ENCODE results near the gene CRMP1. TPM values are rescaled to one million over a fixed set of nuclear protein-coding genes. Genes with fewer than 3 reads are reported as not detected.

CRMP1 gene
- total RNA-seq, 1 experiment from 2014 or later: 134 TPM

- DNase-seq (ENCODE audit: low spot score) (no peak), ATAC-seq (no peak)
- TF ChIP-seq ZMAT4 (CRISPR knock-in tag; IDR thresholded peaks at IDR 0.05): no peak
- TF ChIP-seq ATF1 (CRISPR knock-in tag; IDR thresholded peaks at IDR 0.05): no peak
- TF ChIP-seq FOXP1 (CRISPR knock-in tag; IDR thresholded peaks at IDR 0.05; ENCODE audit: borderline replicate concordance): no peak
- TF ChIP-seq RELA (CRISPR knock-in tag; IDR thresholded peaks at IDR 0.05; ENCODE audit: borderline replicate concordance): no peak
- no peak for TF ChIP-seq IRF1 (CRISPR knock-in tag; IDR thresholded peaks at IDR 0.05)
- no peak for TF ChIP-seq TCF7 (CRISPR knock-in tag; IDR thresholded peaks at IDR 0.05; ENCODE audit: low read depth)
- no peak for TF ChIP-seq FOXP4 (CRISPR knock-in tag; IDR thresholded peaks at IDR 0.05)
- TF ChIP-seq ZNF219 (CRISPR knock-in tag; IDR thresholded peaks at IDR 0.05; ENCODE audit: borderline replicate concordance): no peak
- TF ChIP-seq JAZF1 (CRISPR knock-in tag; IDR thresholded peaks at IDR 0.05): no peak
- TF ChIP-seq ZNF121 (CRISPR knock-in tag; IDR thresholded peaks at IDR 0.05): no peak
- TF ChIP-seq TEAD4 (CRISPR knock-in tag; IDR thresholded peaks at IDR 0.05): no peak
- no peak for TF ChIP-seq NR3C1 (CRISPR knock-in tag; conservative IDR thresholded peaks at IDR 0.05; ENCODE audit: low read depth)
- TF ChIP-seq ZNF423 (CRISPR knock-in tag; IDR thresholded peaks at IDR 0.05): no peak
- no peak for TF ChIP-seq KAT7 (CRISPR knock-in tag; IDR thresholded peaks at IDR 0.05; ENCODE audit: borderline replicate concordance)
- no peak for TF ChIP-seq JUN (CRISPR knock-in tag; IDR thresholded peaks at IDR 0.05)
- no peak for TF ChIP-seq ATF2 (CRISPR knock-in tag; IDR thresholded peaks at IDR 0.05; ENCODE audit: borderline replicate concordance, low read depth)
- no peak for TF ChIP-seq ZBTB21 (CRISPR knock-in tag; IDR thresholded peaks at IDR 0.05; ENCODE audit: borderline replicate concordance)
- ChIA-PET CTCF (interaction anchor here (1.9 kb wide), 1 partner anchor 103 kb away, joined by 5 read pairs; no protein-coding TSS in a partner anchor), POLR2A (no interaction called here)
- H3K27me3 Mint-ChIP-seq (ENCODE audit: low read depth): no peaks in the 10 kb centered on the region
- peaks cover 50% of the 10 kb centered on the region for H3K4me1 Mint-ChIP-seq
- H3K9me3 Mint-ChIP-seq: peaks cover 11% of the 10 kb centered on the region
- H3K4me3 Mint-ChIP-seq: no peak overlapping the region
- no peak overlapping the region for H3K27ac Mint-ChIP-seq
- H3K36me3 Mint-ChIP-seq: peaks cover 18% of the 10 kb centered on the region
Observed at GRCh38 chr4:5877392-5877791, 15.5 kb downstream of the CRMP1 start.

DNA sequence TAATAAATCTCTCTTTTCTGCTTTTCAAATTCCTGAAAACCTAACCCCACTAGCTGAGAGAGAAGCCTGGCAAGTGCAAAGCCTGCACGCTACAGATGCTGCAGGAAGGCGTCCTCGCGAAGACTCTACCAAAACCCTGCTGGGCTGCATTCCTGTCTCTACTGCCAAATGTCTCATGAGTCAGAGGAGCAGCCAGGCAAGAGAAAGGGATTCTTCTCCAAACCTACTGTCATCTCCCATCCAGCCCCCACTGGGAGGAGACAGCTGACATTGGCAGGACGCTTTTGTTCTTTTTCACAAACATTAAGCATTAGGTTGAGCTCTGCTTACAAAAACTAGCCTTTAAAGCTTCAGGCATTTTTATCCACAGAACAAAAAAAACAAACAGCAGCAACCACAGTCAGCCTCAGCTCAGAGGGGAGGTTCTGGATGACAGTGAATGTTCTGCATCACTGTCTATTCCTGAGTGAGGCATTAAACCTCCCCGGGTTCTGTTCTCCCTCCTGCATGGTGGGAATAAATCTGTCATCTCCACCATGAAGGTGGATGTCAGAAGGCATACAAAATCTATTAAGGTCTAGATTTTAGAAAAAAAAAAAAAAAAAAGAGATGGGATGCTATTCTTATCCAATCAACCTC is 18.0 kb downstream of the CRMP1 start:
- no peak overlapping the region for H3K27ac Mint-ChIP-seq
- ChIA-PET CTCF (interaction anchor here (0.6 to 1.5 kb wide), 4 partner anchors 12 to 105 kb away, joined by 4 to 5 read pairs (median 4); no protein-coding TSS in a partner anchor), POLR2A (no interaction called here)
- H3K27me3 Mint-ChIP-seq (ENCODE audit: low read depth): no peaks in the 10 kb centered on the region
- ATAC-seq (peak; percentile 87), DNase-seq (ENCODE audit: low spot score) (peak; percentile 38)
- H3K4me1 Mint-ChIP-seq: peaks cover 39% of the 10 kb centered on the region
- peaks cover 28% of the 10 kb centered on the region for H3K36me3 Mint-ChIP-seq
- H3K9me3 Mint-ChIP-seq: peaks cover 11% of the 10 kb centered on the region
- no peak for TF ChIP-seq ATF3 (CRISPR knock-in tag; conservative IDR thresholded peaks at IDR 0.05)
- TF ChIP-seq FOXK1 (CRISPR knock-in tag; IDR thresholded peaks at IDR 0.05): no peak
- no peak for TF ChIP-seq NFATC4 (CRISPR knock-in tag; IDR thresholded peaks at IDR 0.05)
- no peak for TF ChIP-seq TCF7 (CRISPR knock-in tag; IDR thresholded peaks at IDR 0.05; ENCODE audit: low read depth)
- no peak for TF ChIP-seq TEAD4 (CRISPR knock-in tag; IDR thresholded peaks at IDR 0.05)
- H3K4me3 Mint-ChIP-seq: no peak overlapping the region

Measured in WTC11 (cell line).